SK-N-SH treated with all-trans-retinoic acid at 6 μM for 48 hours (cell line): ENCODE measurements around the gene PRDM15.

Source experiments
- ATAC-seq: fragments of 200-7000 bp; cut with Tn5 transposase; 3 replicates; pipeline ENCODE4 v1.9.1; 2020; ENCODE audit warnings: mild to moderate bottlenecking, moderate library complexity
- ARNTL ChIP-seq: fragments of 450-650 bp; formaldehyde crosslinking; IDR thresholded peaks from 2 replicates; pipeline ENCODE4 v1.5.0; 2020; ENCODE audit warnings: low read depth, mild to moderate bottlenecking, moderate library complexity, borderline replicate concordance
- BACH2 ChIP-seq: fragments of 250-450 bp; sonication (Bioruptor Pico); IDR thresholded peaks from 2 replicates; pipeline ENCODE4 v1.9.0; 2021; ENCODE audit warnings: mild to moderate bottlenecking, borderline replicate concordance
- CREB5 ChIP-seq: fragments of 250-450 bp; sonication (Bioruptor Pico); IDR thresholded peaks from 2 replicates; pipeline ENCODE4 v1.5.1; 2020; ENCODE audit warnings: low read depth, mild to moderate bottlenecking, moderate library complexity
- CSDC2 ChIP-seq: fragments of 250-450 bp; sonication (Bioruptor Pico); IDR thresholded peaks from 2 replicates; pipeline ENCODE4 v1.5.0; 2020; ENCODE audit warnings: mild to moderate bottlenecking, moderate library complexity
- GLIS3 ChIP-seq: fragments of 250-450 bp; sonication (Bioruptor Pico); IDR thresholded peaks from 2 replicates; pipeline ENCODE4 v1.5.0; 2020; ENCODE audit warnings: mild to moderate bottlenecking, moderate library complexity
- ISL1 ChIP-seq: fragments of 250-450 bp; sonication (Bioruptor Pico); IDR thresholded peaks from 2 replicates; pipeline ENCODE4 v2.1.2; 2022; ENCODE audit warnings: mild to moderate bottlenecking, moderate library complexity
- OSR1 ChIP-seq: fragments of 250-450 bp; sonication (Bioruptor Pico); IDR thresholded peaks from 2 replicates; pipeline ENCODE4 v1.8.0; 2022; ENCODE audit warnings: moderate library complexity, mild to moderate bottlenecking, inconsistent platforms
- SNAI2 ChIP-seq: fragments of 250-450 bp; sonication (Bioruptor Pico); IDR thresholded peaks from 2 replicates; pipeline ENCODE4 v1.5.0; 2020; ENCODE audit warnings: mild to moderate bottlenecking, moderate library complexity
- TCF4 ChIP-seq: fragments of 250-450 bp; sonication (Bioruptor Pico); IDR thresholded peaks from 2 replicates; pipeline ENCODE4 v1.8.0; 2021; ENCODE audit warnings: mild to moderate bottlenecking, moderate library complexity, borderline replicate concordance
- TOX ChIP-seq: fragments of 250-450 bp; sonication (Bioruptor Pico); IDR thresholded peaks from 2 replicates; pipeline ENCODE4 v1.8.0; 2021; ENCODE audit warnings: mild to moderate bottlenecking, moderate library complexity, borderline replicate concordance
- TSHZ2 ChIP-seq: fragments of 250-450 bp; sonication (Bioruptor Pico); IDR thresholded peaks from 2 replicates; pipeline ENCODE4 v1.5.0; 2020; ENCODE audit warnings: mild to moderate bottlenecking, moderate library complexity
- ZC3H10 ChIP-seq: fragments of 250-450 bp; sonication (Bioruptor Pico); IDR thresholded peaks from 2 replicates; pipeline ENCODE4 v1.5.1; 2021; ENCODE audit warnings: mild to moderate bottlenecking, moderate library complexity
- ZFP3 ChIP-seq: fragments of 250-450 bp; sonication (Bioruptor Pico); IDR thresholded peaks from 2 replicates; pipeline ENCODE4 v1.5.0; 2020; ENCODE audit warnings: mild to moderate bottlenecking, moderate library complexity
- ZFP30 ChIP-seq: fragments of 450-650 bp; formaldehyde crosslinking; IDR thresholded peaks from 2 replicates; pipeline ENCODE4 v1.5.0; 2022; ENCODE audit warnings: mild to moderate bottlenecking, moderate library complexity
- ZNF565 ChIP-seq: fragments of 450-650 bp; formaldehyde crosslinking; conservative IDR thresholded peaks from 2 replicates; pipeline ENCODE4 v1.5.0; 2020; ENCODE audit warnings: low read depth, mild to moderate bottlenecking, moderate library complexity
- ZNF70 ChIP-seq: fragments of 450-650 bp; formaldehyde crosslinking; IDR thresholded peaks from 2 replicates; pipeline ENCODE4 v1.5.0; 2020; ENCODE audit warnings: mild to moderate bottlenecking, moderate library complexity
- ZNF8 ChIP-seq: fragments of 450-650 bp; formaldehyde crosslinking; IDR thresholded peaks from 2 replicates; pipeline ENCODE4 v1.5.0; 2020; ENCODE audit warnings: mild to moderate bottlenecking, moderate library complexity
- TF ChIP-seq, protein P1 (sequence below): fragments of 250-450 bp; sonication (Bioruptor Pico); IDR thresholded peaks from 2 replicates; pipeline ENCODE4 v1.8.0; 2020; ENCODE audit warnings: mild to moderate bottlenecking, moderate library complexity, borderline replicate concordance
- TF ChIP-seq, protein P2 (sequence below): fragments of 250-450 bp; sonication (Bioruptor Pico); IDR thresholded peaks from 2 replicates; pipeline ENCODE4 v1.8.0; 2021; ENCODE audit warnings: low read depth, mild to moderate bottlenecking, moderate library complexity, borderline replicate concordance

PRDM15 gene

GRCh38 chr21:41825216-41825615 is 53.9 kb downstream of the PRDM15 start:
- TF ChIP-seq, protein P1, sequence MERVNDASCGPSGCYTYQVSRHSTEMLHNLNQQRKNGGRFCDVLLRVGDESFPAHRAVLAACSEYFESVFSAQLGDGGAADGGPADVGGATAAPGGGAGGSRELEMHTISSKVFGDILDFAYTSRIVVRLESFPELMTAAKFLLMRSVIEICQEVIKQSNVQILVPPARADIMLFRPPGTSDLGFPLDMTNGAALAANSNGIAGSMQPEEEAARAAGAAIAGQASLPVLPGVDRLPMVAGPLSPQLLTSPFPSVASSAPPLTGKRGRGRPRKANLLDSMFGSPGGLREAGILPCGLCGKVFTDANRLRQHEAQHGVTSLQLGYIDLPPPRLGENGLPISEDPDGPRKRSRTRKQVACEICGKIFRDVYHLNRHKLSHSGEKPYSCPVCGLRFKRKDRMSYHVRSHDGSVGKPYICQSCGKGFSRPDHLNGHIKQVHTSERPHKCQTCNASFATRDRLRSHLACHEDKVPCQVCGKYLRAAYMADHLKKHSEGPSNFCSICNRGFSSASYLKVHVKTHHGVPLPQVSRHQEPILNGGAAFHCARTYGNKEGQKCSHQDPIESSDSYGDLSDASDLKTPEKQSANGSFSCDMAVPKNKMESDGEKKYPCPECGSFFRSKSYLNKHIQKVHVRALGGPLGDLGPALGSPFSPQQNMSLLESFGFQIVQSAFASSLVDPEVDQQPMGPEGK (CRISPR knock-in tag) = no peak
- no peak for TF ChIP-seq SNAI2
- TF ChIP-seq ISL1 (CRISPR knock-in tag) = no peak
- TF ChIP-seq ZFP3 (CRISPR knock-in tag) = no peak
- no peak for TF ChIP-seq ZC3H10 (CRISPR knock-in tag)
- no peak for TF ChIP-seq CREB5 (CRISPR knock-in tag)
- no peak for TF ChIP-seq OSR1 (CRISPR knock-in tag)
- TF ChIP-seq TCF4 (CRISPR knock-in tag) = no peak
- TF ChIP-seq, protein P2, sequence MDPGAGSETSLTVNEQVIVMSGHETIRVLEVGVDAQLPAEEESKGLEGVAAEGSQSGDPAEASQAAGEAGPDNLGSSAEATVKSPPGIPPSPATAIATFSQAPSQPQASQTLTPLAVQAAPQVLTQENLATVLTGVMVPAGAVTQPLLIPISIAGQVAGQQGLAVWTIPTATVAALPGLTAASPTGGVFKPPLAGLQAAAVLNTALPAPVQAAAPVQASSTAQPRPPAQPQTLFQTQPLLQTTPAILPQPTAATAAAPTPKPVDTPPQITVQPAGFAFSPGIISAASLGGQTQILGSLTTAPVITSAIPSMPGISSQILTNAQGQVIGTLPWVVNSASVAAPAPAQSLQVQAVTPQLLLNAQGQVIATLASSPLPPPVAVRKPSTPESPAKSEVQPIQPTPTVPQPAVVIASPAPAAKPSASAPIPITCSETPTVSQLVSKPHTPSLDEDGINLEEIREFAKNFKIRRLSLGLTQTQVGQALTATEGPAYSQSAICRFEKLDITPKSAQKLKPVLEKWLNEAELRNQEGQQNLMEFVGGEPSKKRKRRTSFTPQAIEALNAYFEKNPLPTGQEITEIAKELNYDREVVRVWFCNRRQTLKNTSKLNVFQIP (CRISPR knock-in tag) = no peak
- no peak for TF ChIP-seq ZNF565 (CRISPR knock-in tag)
- no peak for ATAC-seq

- TF ChIP-seq, protein P1 (CRISPR knock-in tag) = no peak
- no peak for TF ChIP-seq TSHZ2 (CRISPR knock-in tag)
- TF ChIP-seq ARNTL (CRISPR knock-in tag) = no peak
- TF ChIP-seq ZNF565 (CRISPR knock-in tag) = no peak
- TF ChIP-seq ZC3H10 (CRISPR knock-in tag) = no peak
- no peak for TF ChIP-seq BACH2
- no peak for TF ChIP-seq ZNF70 (CRISPR knock-in tag)
- TF ChIP-seq ZFP3 (CRISPR knock-in tag) = no peak
These were observed 54.5 kb downstream of the PRDM15 start for GRCh38 chr21:41824466-41825207.

GRCh38 chr21:41823906-41824305 is 55.2 kb downstream of the PRDM15 start:
- no peak for ATAC-seq
- TF ChIP-seq ZFP3 (CRISPR knock-in tag) (no peak), ISL1 (CRISPR knock-in tag) (no peak), ZC3H10 (CRISPR knock-in tag) (no peak), ZNF8 (CRISPR knock-in tag) (no peak), TOX (CRISPR knock-in tag) (no peak), GLIS3 (CRISPR knock-in tag) (no peak)

More at GRCh38 chr21:41824466-41825207, 54.5 kb downstream of the PRDM15 start:
- no peak for ATAC-seq

- ATAC-seq = no peak
- TF ChIP-seq SNAI2 (no peak), TCF4 (CRISPR knock-in tag) (no peak), ARNTL (CRISPR knock-in tag) (no peak), BACH2 (no peak), CSDC2 (CRISPR knock-in tag) (no peak), ZFP30 (CRISPR knock-in tag) (no peak), ZNF70 (CRISPR knock-in tag) (no peak), TOX (CRISPR knock-in tag) (no peak)
- TF ChIP-seq, protein P1 (CRISPR knock-in tag) = no peak
- TF ChIP-seq, protein P2 (CRISPR knock-in tag) = no peak
These were observed 56.0 kb downstream of the PRDM15 start for GRCh38 chr21:41823166-41823565.
